ENCODE measurements around the gene EID3.

EID3 gene

GRCh38 chr12:104312202-104312601, 8.7 kb downstream of the EID3 start:
- no peak for TF ChIP-seq TCF12 (IDR thresholded peaks at IDR 0.05; ENCODE audit: low read depth)
- TF ChIP-seq USF1 (IDR thresholded peaks at IDR 0.05): no peak
- TF ChIP-seq CEBPB (IDR thresholded peaks at IDR 0.05): no peak
- TF ChIP-seq NFIC (IDR thresholded peaks at IDR 0.05): no peak
- TF ChIP-seq TEAD4 (IDR thresholded peaks at IDR 0.05): no peak
- no peak for TF ChIP-seq FOXM1 (IDR thresholded peaks at IDR 0.05; ENCODE audit: borderline replicate concordance, low read depth)
- no peak for TF ChIP-seq YY1 (IDR thresholded peaks at IDR 0.05; ENCODE audit: low read depth)
- no peak for TF ChIP-seq RAD21 (IDR thresholded peaks at IDR 0.05; ENCODE audit: low read depth)

- TF ChIP-seq ZBTB7A (IDR thresholded peaks at IDR 0.05; ENCODE audit: low read depth) (no peak), REST (IDR thresholded peaks at IDR 0.05; ENCODE audit: low read depth) (no peak), YY1 (IDR thresholded peaks at IDR 0.05; ENCODE audit: low read depth) (no peak), TCF12 (IDR thresholded peaks at IDR 0.05; ENCODE audit: low read depth) (no peak), NFIC (IDR thresholded peaks at IDR 0.05) (no peak), USF1 (IDR thresholded peaks at IDR 0.05) (no peak), CREB1 (IDR thresholded peaks at IDR 0.05; ENCODE audit: low read depth) (no peak), EGR1 (IDR thresholded peaks at IDR 0.05) (no peak), TEAD4 (IDR thresholded peaks at IDR 0.05) (no peak), RAD21 (IDR thresholded peaks at IDR 0.05; ENCODE audit: low read depth) (no peak), MAX (IDR thresholded peaks at IDR 0.05) (no peak)
These were observed 9.1 kb downstream of the EID3 start for GRCh38 chr12:104312654-104313053.

GRCh38 chr12:104313568-104314241, 10.2 kb downstream of the EID3 start:
- no peak for TF ChIP-seq RAD21 (IDR thresholded peaks at IDR 0.05; ENCODE audit: low read depth)
- no peak for TF ChIP-seq CEBPB (IDR thresholded peaks at IDR 0.05)
- TF ChIP-seq USF1 (IDR thresholded peaks at IDR 0.05): no peak

GRCh38 chr12:104314242-104314614, 10.7 kb downstream of the EID3 start:
- TF ChIP-seq CEBPB (IDR thresholded peaks at IDR 0.05) (no peak), TAF1 (IDR thresholded peaks at IDR 0.05; ENCODE audit: low read depth) (no peak), EP300 (IDR thresholded peaks at IDR 0.05; ENCODE audit: borderline replicate concordance) (no peak), RAD21 (IDR thresholded peaks at IDR 0.05; ENCODE audit: low read depth) (no peak), REST (IDR thresholded peaks at IDR 0.05; ENCODE audit: low read depth) (no peak), YY1 (IDR thresholded peaks at IDR 0.05; ENCODE audit: low read depth) (no peak), ZBTB7A (IDR thresholded peaks at IDR 0.05; ENCODE audit: low read depth) (no peak), FOXM1 (IDR thresholded peaks at IDR 0.05; ENCODE audit: borderline replicate concordance, low read depth) (no peak), EGR1 (IDR thresholded peaks at IDR 0.05) (no peak), USF1 (IDR thresholded peaks at IDR 0.05) (no peak), NFIC (IDR thresholded peaks at IDR 0.05) (no peak), TCF12 (IDR thresholded peaks at IDR 0.05; ENCODE audit: low read depth) (no peak), CREB1 (IDR thresholded peaks at IDR 0.05; ENCODE audit: low read depth) (no peak)

- no peak for TF ChIP-seq EP300 (IDR thresholded peaks at IDR 0.05; ENCODE audit: borderline replicate concordance)
- no peak for TF ChIP-seq REST (IDR thresholded peaks at IDR 0.05; ENCODE audit: low read depth)
- no peak for TF ChIP-seq YY1 (IDR thresholded peaks at IDR 0.05; ENCODE audit: low read depth)
- no peak for TF ChIP-seq ZBTB7A (IDR thresholded peaks at IDR 0.05; ENCODE audit: low read depth)
- TF ChIP-seq CEBPB (IDR thresholded peaks at IDR 0.05): no peak
- TF ChIP-seq MAX (IDR thresholded peaks at IDR 0.05): no peak
- TF ChIP-seq TCF12 (IDR thresholded peaks at IDR 0.05; ENCODE audit: low read depth): no peak
- no peak for TF ChIP-seq EGR1 (IDR thresholded peaks at IDR 0.05)
- no peak for TF ChIP-seq NFIC (IDR thresholded peaks at IDR 0.05)
- TF ChIP-seq TAF1 (IDR thresholded peaks at IDR 0.05; ENCODE audit: low read depth): no peak
- no peak for TF ChIP-seq USF1 (IDR thresholded peaks at IDR 0.05)
- TF ChIP-seq FOXM1 (IDR thresholded peaks at IDR 0.05; ENCODE audit: borderline replicate concordance, low read depth): no peak
- no peak for TF ChIP-seq CREB1 (IDR thresholded peaks at IDR 0.05; ENCODE audit: low read depth)
- TF ChIP-seq TEAD4 (IDR thresholded peaks at IDR 0.05): no peak
- TF ChIP-seq RAD21 (IDR thresholded peaks at IDR 0.05; ENCODE audit: low read depth): no peak
These were observed 12.0 kb downstream of the EID3 start for GRCh38 chr12:104315326-104316224.

Measured in Ishikawa (cell line).